Measurements from ENCODE around the gene FARP1. TPM values are rescaled to one million over a fixed set of nuclear protein-coding genes. Genes with fewer than 3 reads are reported as not detected.

FARP1 gene
- total RNA-seq, 1 donor from 2014 or later: 278 TPM

GRCh38 chr13:98156259-98156658 lies 13.4 kb downstream of the FARP1 start:
- H3K4me1 Mint-ChIP-seq (ENCODE audit: low read depth): peaks cover 23% of the 10 kb centered on the region
- TF ChIP-seq CTCF (IDR thresholded peaks at IDR 0.05; ENCODE audit: unreplicated experiment): no peak

GRCh38 chr13:98157188-98157587 lies 14.3 kb downstream of the FARP1 start:
- DNase-seq (ENCODE audit: low spot score, unreplicated experiment): no peak
- Mint-ChIP-seq H3K36me3 (ENCODE audit: insufficient read depth) (peaks cover 21% of the 10 kb centered on the region), H3K27ac (peak overlapping the region; percentile 51), H3K9me3 (ENCODE audit: low read depth) (no peaks in the 10 kb centered on the region), H3K27me3 (no peaks in the 10 kb centered on the region), H3K4me3 (ENCODE audit: low read depth) (no peak overlapping the region), H3K4me1 (ENCODE audit: low read depth) (peaks cover 24% of the 10 kb centered on the region)
- TF ChIP-seq CTCF (IDR thresholded peaks at IDR 0.05; ENCODE audit: unreplicated experiment): no peak

More at GRCh38 chr13:98156259-98156658, 13.4 kb downstream of the FARP1 start:
- Mint-ChIP-seq H3K27me3 (no peaks in the 10 kb centered on the region), H3K36me3 (ENCODE audit: insufficient read depth) (peaks cover 15% of the 10 kb centered on the region), H3K9me3 (ENCODE audit: low read depth) (no peaks in the 10 kb centered on the region), H3K4me3 (ENCODE audit: low read depth) (no peak overlapping the region), H3K27ac (no peak overlapping the region)
- no peak for DNase-seq (ENCODE audit: low spot score, unreplicated experiment)

GRCh38 chr13:98157609-98158008 lies 14.7 kb downstream of the FARP1 start:
- no peak for TF ChIP-seq CTCF (IDR thresholded peaks at IDR 0.05; ENCODE audit: unreplicated experiment)
- Mint-ChIP-seq H3K27me3 (no peaks in the 10 kb centered on the region), H3K36me3 (ENCODE audit: insufficient read depth) (peaks cover 22% of the 10 kb centered on the region), H3K9me3 (ENCODE audit: low read depth) (peaks cover 2% of the 10 kb centered on the region), H3K4me3 (ENCODE audit: low read depth) (no peak overlapping the region), H3K27ac (no peak overlapping the region), H3K4me1 (ENCODE audit: low read depth) (peaks cover 24% of the 10 kb centered on the region)
- no peak for DNase-seq (ENCODE audit: low spot score, unreplicated experiment)

GRCh38 chr13:98158172-98158899 lies 15.4 kb downstream of the FARP1 start:
- DNase-seq (ENCODE audit: low spot score, unreplicated experiment): no peak
- peaks cover 22% of the 10 kb centered on the region for H3K4me1 Mint-ChIP-seq (ENCODE audit: low read depth)
- peak overlapping the region; percentile 45 for H3K27ac Mint-ChIP-seq
- peaks cover 6% of the 10 kb centered on the region for H3K9me3 Mint-ChIP-seq (ENCODE audit: low read depth)
- H3K4me3 Mint-ChIP-seq (ENCODE audit: low read depth): no peak overlapping the region
- H3K36me3 Mint-ChIP-seq (ENCODE audit: insufficient read depth): peaks cover 25% of the 10 kb centered on the region
- H3K27me3 Mint-ChIP-seq: no peaks in the 10 kb centered on the region
- TF ChIP-seq CTCF (IDR thresholded peaks at IDR 0.05; ENCODE audit: unreplicated experiment): no peak

GRCh38 chr13:98162935-98163334 lies 20.0 kb downstream of the FARP1 start:
- Mint-ChIP-seq H3K4me1 (ENCODE audit: low read depth) (peaks cover 22% of the 10 kb centered on the region), H3K27ac (peak overlapping the region; percentile 85)
- DNase-seq (ENCODE audit: low spot score, unreplicated experiment): no peak

More at GRCh38 chr13:98162935-98163334, 20.0 kb downstream of the FARP1 start:
- no peak for TF ChIP-seq CTCF (IDR thresholded peaks at IDR 0.05; ENCODE audit: unreplicated experiment)
- Mint-ChIP-seq H3K4me3 (ENCODE audit: low read depth) (no peak overlapping the region), H3K27me3 (no peaks in the 10 kb centered on the region), H3K36me3 (ENCODE audit: insufficient read depth) (peaks cover 20% of the 10 kb centered on the region), H3K9me3 (ENCODE audit: low read depth) (peaks cover 6% of the 10 kb centered on the region)
